Natural killer cell (primary cell): Measurements from ENCODE around the gene TRIM66. TPM values are rescaled to one million over a fixed set of nuclear protein-coding genes. Genes with fewer than 3 reads are reported as not detected.

Source experiments
- ATAC-seq, 3 donors: fragments of 150-1000 bp in 2 of 3; fragments of 200-7000 bp in 1 of 3; cut with Tn5 transposase; 1 replicate in 1 of 3; 2 replicates in 2 of 3; pipeline ENCODE4 v1.10.0; 2021; ENCODE audit warnings: mild to moderate bottlenecking in 2 of 3, moderate library complexity in 2 of 3
- DNase-seq, 2 donors: peaks; one replicate each; pipeline versions ENCODE4 v3.0.0 to v3.0.0-alpha.2; 2013 to 2021; ENCODE audit warnings: mixed read lengths in 1 of 2
- H3K27ac ChIP-seq: one replicate; pipeline ENCODE4 v1.5.1; 2013; ENCODE audit warnings: mild to moderate bottlenecking, low read length
- H3K27me3 ChIP-seq: one replicate; pipeline ENCODE4 v1.6.1; 2013; ENCODE audit warnings: low read length; ENCODE audit not compliant: control insufficient read depth, insufficient read depth
- H3K36me3 ChIP-seq: one replicate; pipeline ENCODE4 v1.6.1; 2013; ENCODE audit warnings: low read length; ENCODE audit not compliant: control insufficient read depth, insufficient read depth
- H3K4me1 ChIP-seq: one replicate; pipeline ENCODE4 v1.6.1; 2013; ENCODE audit warnings: low read length; ENCODE audit not compliant: control insufficient read depth, insufficient read depth
- H3K4me3 ChIP-seq: one replicate; pipeline ENCODE4 v1.5.1; 2013; ENCODE audit warnings: low read length
- H3K9me3 ChIP-seq: one replicate; pipeline ENCODE4 v1.6.1; 2013; ENCODE audit warnings: low read length; ENCODE audit not compliant: control insufficient read depth, insufficient read depth
- H3K27ac Mint-ChIP-seq, 2 donors: one replicate each; pipeline ENCODE4 v1.8.0; 2022; ENCODE audit warnings: mild to moderate bottlenecking in 2 of 2, mixed read lengths in 2 of 2, moderate library complexity in 1 of 2
- H3K27me3 Mint-ChIP-seq, 2 donors: one replicate each; pipeline ENCODE4 v1.8.0; 2022; ENCODE audit warnings: low read depth in 2 of 2, mixed read lengths in 2 of 2
- H3K36me3 Mint-ChIP-seq: one replicate; pipeline ENCODE4 v1.8.0; 2022; ENCODE audit warnings: mixed read lengths
- H3K4me1 Mint-ChIP-seq, 2 donors: one replicate each; pipeline ENCODE4 v1.8.0; 2022; ENCODE audit warnings: mixed read lengths in 2 of 2
- H3K4me3 Mint-ChIP-seq: one replicate; pipeline ENCODE4 v1.8.0; 2022; ENCODE audit warnings: mild to moderate bottlenecking, moderate library complexity, mixed read lengths
- H3K9me3 Mint-ChIP-seq, 2 donors: one replicate each; pipeline ENCODE4 v1.8.0; 2022; ENCODE audit warnings: mixed read lengths in 2 of 2
- WGBS: methylation state at CpG from one replicate; pipeline ENCODE4 v1.1.7; 2013; ENCODE audit warnings: missing lambda C conversion rate; ENCODE audit not compliant: insufficient coverage; 5-methylcytosine and 5-hydroxymethylcytosine counted together
- intact Hi-C: fragments of 100-400 bp; cut with micrococcal nuclease; formaldehyde crosslinking; loops from one replicate; pipeline ENCODE4 v1.14.2; 2022
- total RNA-seq, 4 donors: library from RNA; stranded (reverse); fragments of 120-200 nt in 1 of 4; gene quantifications; one replicate each; pipeline versions ENCODE4 v1.2.3 to v1.2.4, GENCODE V29; 2013 to 2022
- TF ChIP-seq, protein P1 (sequence below): fragments of 200-600 bp; IDR thresholded peaks from one replicate; pipeline ENCODE4 v1.8.0; 2022; ENCODE audit warnings: antibody characterized with exemption

The TRIM66 gene
- total RNA-seq, 3 donors from 2014 or later (not counting 1 experiment from before 2014, with no cell fraction given): 13.7 to 24.4 (median 14.3) TPM

DNA sequence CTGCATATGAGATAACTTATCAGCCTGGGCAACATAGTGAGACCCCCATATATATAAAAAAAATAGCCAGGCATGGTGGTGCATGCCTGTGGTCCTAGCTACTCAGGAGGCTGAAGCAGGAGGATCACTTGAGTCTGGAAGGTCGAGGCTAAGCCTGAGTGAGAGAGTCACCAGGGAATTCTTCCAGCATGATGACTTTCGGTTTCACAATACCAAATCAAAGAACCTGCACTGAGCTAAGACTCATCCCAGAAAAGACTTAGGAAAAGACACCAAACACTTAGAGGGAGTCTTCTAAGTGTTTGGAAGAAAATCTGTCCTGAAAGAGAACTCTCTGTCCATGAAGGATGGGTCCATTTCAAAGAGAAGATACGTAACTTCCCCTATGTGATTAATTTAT is 101.2 kb downstream of the TRIM66 start:
- peaks cover 0 to 4% of the 10 kb centered on the region in 2 donors for H3K9me3 Mint-ChIP-seq
- ATAC-seq (no peak), DNase-seq (no peak)
- H3K36me3 Mint-ChIP-seq: no peaks in the 10 kb centered on the region
- no peaks in the 10 kb centered on the region for H3K4me1 Mint-ChIP-seq
- H3K4me3 Mint-ChIP-seq: no peak overlapping the region
- no peak overlapping the region for H3K27ac ChIP-seq
- H3K4me3 ChIP-seq: no peak overlapping the region
- TF ChIP-seq, protein P1, sequence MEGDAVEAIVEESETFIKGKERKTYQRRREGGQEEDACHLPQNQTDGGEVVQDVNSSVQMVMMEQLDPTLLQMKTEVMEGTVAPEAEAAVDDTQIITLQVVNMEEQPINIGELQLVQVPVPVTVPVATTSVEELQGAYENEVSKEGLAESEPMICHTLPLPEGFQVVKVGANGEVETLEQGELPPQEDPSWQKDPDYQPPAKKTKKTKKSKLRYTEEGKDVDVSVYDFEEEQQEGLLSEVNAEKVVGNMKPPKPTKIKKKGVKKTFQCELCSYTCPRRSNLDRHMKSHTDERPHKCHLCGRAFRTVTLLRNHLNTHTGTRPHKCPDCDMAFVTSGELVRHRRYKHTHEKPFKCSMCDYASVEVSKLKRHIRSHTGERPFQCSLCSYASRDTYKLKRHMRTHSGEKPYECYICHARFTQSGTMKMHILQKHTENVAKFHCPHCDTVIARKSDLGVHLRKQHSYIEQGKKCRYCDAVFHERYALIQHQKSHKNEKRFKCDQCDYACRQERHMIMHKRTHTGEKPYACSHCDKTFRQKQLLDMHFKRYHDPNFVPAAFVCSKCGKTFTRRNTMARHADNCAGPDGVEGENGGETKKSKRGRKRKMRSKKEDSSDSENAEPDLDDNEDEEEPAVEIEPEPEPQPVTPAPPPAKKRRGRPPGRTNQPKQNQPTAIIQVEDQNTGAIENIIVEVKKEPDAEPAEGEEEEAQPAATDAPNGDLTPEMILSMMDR: no peak
- 88% methylated on average over 2 of the region's 3 CpGs for WGBS
- H3K27me3 ChIP-seq: no peaks in the 10 kb centered on the region
- H3K27me3 Mint-ChIP-seq: peaks cover 14 to 16% of the 10 kb centered on the region in 2 donors
- H3K4me1 ChIP-seq: no peaks in the 10 kb centered on the region
- no peaks in the 10 kb centered on the region for H3K36me3 ChIP-seq
- no peak overlapping the region for H3K27ac Mint-ChIP-seq
- intact Hi-C loops: no loop called here
- no peaks in the 10 kb centered on the region for H3K9me3 ChIP-seq

DNA sequence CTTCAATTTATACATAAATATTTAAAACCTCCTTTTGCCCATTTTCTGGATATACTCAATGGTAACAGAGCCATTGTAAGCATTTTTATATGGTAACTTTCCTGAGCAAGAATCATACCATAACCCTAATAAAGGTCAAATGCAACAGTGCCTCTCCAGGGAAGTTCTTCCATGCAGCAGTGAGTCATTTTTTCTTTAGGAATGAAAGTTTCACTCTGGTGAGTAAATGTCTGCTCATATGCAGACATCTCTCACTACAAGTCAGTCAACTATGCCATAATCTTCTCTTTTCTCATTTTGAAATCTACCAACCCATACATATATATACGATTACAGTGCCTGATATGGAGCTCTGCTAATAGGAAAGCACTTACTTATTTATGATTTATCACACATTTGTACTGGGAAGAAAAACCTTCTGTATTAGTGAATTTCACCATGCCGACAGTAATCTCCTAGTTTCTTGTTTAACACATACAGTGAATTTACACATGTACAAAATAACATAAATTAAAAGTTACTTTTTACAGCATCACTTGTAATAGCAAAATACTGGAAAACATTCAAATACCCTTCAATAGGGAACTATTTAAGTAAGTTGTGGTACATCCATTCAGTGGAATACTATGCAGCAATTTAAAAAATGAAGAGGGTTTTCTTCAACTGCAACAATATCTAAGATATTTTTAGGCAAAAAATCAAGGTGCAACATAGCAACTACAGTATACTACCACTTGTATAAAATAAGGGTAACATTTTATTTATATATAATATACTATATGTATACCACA is 104.5 kb downstream of the TRIM66 start:
- no CpG with 5 or more reads among the region's 2 CpGs for WGBS
- no peak for DNase-seq
- Mint-ChIP-seq H3K9me3 (peaks cover 0 to 4% of the 10 kb centered on the region in 2 donors), H3K27me3 (peaks cover 10 to 11% of the 10 kb centered on the region in 2 donors), H3K27ac (no peak overlapping the region), H3K36me3 (no peaks in the 10 kb centered on the region), H3K4me1 (no peaks in the 10 kb centered on the region), H3K4me3 (no peak overlapping the region)
- Histone ChIP-seq H3K9me3 (no peaks in the 10 kb centered on the region), H3K4me1 (no peaks in the 10 kb centered on the region), H3K36me3 (no peaks in the 10 kb centered on the region), H3K27ac (no peak overlapping the region), H3K4me3 (no peak overlapping the region), H3K27me3 (no peaks in the 10 kb centered on the region)
- intact Hi-C loops: no loop called here
- TF ChIP-seq, protein P1: no peak
- ATAC-seq: no peak

DNA sequence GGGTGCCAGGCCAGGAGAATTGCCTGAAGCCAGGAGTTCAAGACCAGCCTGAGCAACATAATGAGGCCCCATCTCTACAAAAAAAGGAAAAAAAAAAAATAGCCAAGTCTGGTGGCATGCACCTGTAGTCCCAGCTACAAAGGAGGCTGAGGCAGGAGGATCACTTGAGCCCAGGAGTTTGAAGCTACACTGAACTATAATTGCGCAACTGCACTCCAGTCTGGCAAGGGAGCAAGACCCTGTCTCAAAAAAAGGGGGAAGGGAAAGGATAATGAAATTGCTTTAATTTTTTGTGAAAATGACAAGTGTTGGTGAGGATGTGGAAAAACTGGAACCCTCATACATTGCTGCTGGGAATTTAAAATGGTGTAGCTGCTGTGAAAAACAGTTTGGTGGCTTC is 107.7 kb downstream of the TRIM66 start:
- TF ChIP-seq, protein P1: no peak
- Histone ChIP-seq H3K36me3 (no peaks in the 10 kb centered on the region), H3K9me3 (no peaks in the 10 kb centered on the region), H3K4me3 (no peak overlapping the region), H3K4me1 (no peaks in the 10 kb centered on the region), H3K27me3 (no peaks in the 10 kb centered on the region), H3K27ac (no peak overlapping the region)
- H3K27ac Mint-ChIP-seq: no peak overlapping the region
- no peak for DNase-seq
- H3K9me3 Mint-ChIP-seq: peaks cover 0 to 2% of the 10 kb centered on the region in 2 donors
- intact Hi-C loops: no loop called here
- H3K36me3 Mint-ChIP-seq: no peaks in the 10 kb centered on the region
- ATAC-seq: no peak
- H3K4me1 Mint-ChIP-seq: no peaks in the 10 kb centered on the region
- H3K4me3 Mint-ChIP-seq: no peak overlapping the region
- peaks cover 5 to 11% of the 10 kb centered on the region in 2 donors for H3K27me3 Mint-ChIP-seq
- WGBS: 100% methylated on average over 1 of the region's 1 CpG
